PC-3 (cell line): ENCODE measurements around the gene RAB20. TPM values are rescaled to one million over a fixed set of nuclear protein-coding genes. Genes with fewer than 3 reads are reported as not detected.

Experiments used
- ATAC-seq: fragments of 200-7000 bp; cut with Tn5 transposase; 2 replicates; pipeline ENCODE4 v1.9.1; 2020; ENCODE audit warnings: mild to moderate bottlenecking, moderate library complexity
- BruUV-seq: library from RNA; stranded (reverse); fragments of 400-500 nt; replicated peaks from 2 replicates; lab custom pipeline; 2021; lab: Mats Ljungman, UMichigan
- CTCF ChIA-PET: fragments of 300-600 bp; sonication (Branson Sonifier 250); formaldehyde crosslinking; loops from one replicate; lab custom pipeline; 2022; ENCODE audit warnings: antibody characterized with exemption; lab: Charles Lee
- POLR2A ChIA-PET: fragments of 300-600 bp; sonication (Branson Sonifier 250); formaldehyde crosslinking; loops from one replicate; lab custom pipeline; 2022; ENCODE audit warnings: antibody characterized with exemption; ENCODE audit not compliant: unreplicated experiment; lab: Charles Lee
- DNase-seq: peaks from one replicate; pipeline ENCODE4 v3.0.0-alpha.2; 2015
- H2AFZ ChIP-seq: fragments of 300-600 bp; sonication (generic); 2 replicates; pipeline ENCODE4 v1.6.0; 2016; ENCODE audit warnings: antibody characterized with exemption, low read length
- H3F3A ChIP-seq: fragments of 300-600 bp; sonication (generic); one replicate; pipeline ENCODE4 v1.6.0; 2017; ENCODE audit warnings: antibody characterized with exemption, low read length, control low read depth, mild to moderate bottlenecking; ENCODE audit not compliant: unreplicated experiment
- H3K27ac ChIP-seq: fragments of 300-600 bp; sonication (generic); 2 replicates; pipeline ENCODE4 v1.5.1; 2016; ENCODE audit warnings: mild to moderate bottlenecking, low read length
- H3K27me3 ChIP-seq: fragments of 300-600 bp; sonication (generic); 2 replicates; pipeline ENCODE4 v1.6.1; 2016; ENCODE audit warnings: low read length, mixed read lengths
- H3K36me3 ChIP-seq: fragments of 300-600 bp; sonication (generic); 2 replicates; pipeline ENCODE4 v1.6.1; 2016; ENCODE audit warnings: low read depth, mixed run types, low read length, mixed read lengths
- H3K4me1 ChIP-seq: fragments of 300-600 bp; sonication (generic); 2 replicates; pipeline ENCODE4 v1.5.1; 2016; ENCODE audit warnings: low read length; ENCODE audit not compliant: insufficient read depth
- H3K4me2 ChIP-seq: fragments of 300-600 bp; sonication (generic); 2 replicates; pipeline ENCODE4 v1.6.0; 2016; ENCODE audit warnings: low read length
- H3K4me3 ChIP-seq: fragments of 300-600 bp; sonication (generic); 2 replicates; pipeline ENCODE4 v1.5.1; 2016; ENCODE audit warnings: mild to moderate bottlenecking, low read length, mixed read lengths
- H3K79me2 ChIP-seq: fragments of 300-600 bp; sonication (generic); 2 replicates; pipeline ENCODE4 v1.6.1; 2017; ENCODE audit warnings: low read length, mixed read lengths
- H3K9ac ChIP-seq: fragments of 300-600 bp; sonication (generic); 2 replicates; pipeline ENCODE4 v1.6.0; 2016; ENCODE audit warnings: mild to moderate bottlenecking, low read length
- H3K9me2 ChIP-seq: fragments of 300-600 bp; sonication (generic); replicated peaks from 2 replicates; pipeline ENCODE4 v1.6.1; 2016; ENCODE audit warnings: mixed run types, low read length, mixed read lengths
- H3K9me3 ChIP-seq: fragments of 300-600 bp; sonication (generic); 2 replicates; pipeline ENCODE4 v1.6.1; 2016; ENCODE audit warnings: low read length, mixed read lengths
- H4K20me1 ChIP-seq: fragments of 300-600 bp; sonication (generic); 2 replicates; pipeline ENCODE4 v1.6.1; 2016; ENCODE audit warnings: low read length, mixed read lengths
- CTCF ChIP-seq: fragments of 300-600 bp; sonication (generic); conservative IDR thresholded peaks from 2 replicates; pipeline ENCODE4 v1.5.1; 2017; ENCODE audit warnings: antibody characterized with exemption, low read depth, mild to moderate bottlenecking, low read length
- EZH2 ChIP-seq: fragments of 300-600 bp; sonication (generic); IDR thresholded peaks from one replicate; pipeline ENCODE4 v1.6.1; 2017; ENCODE audit warnings: antibody characterized with exemption, mild to moderate bottlenecking, low read length; ENCODE audit not compliant: unreplicated experiment
- EZH2phosphoT487 ChIP-seq: fragments of 300-600 bp; sonication (generic); IDR thresholded peaks from 2 replicates; pipeline ENCODE4 v1.6.1; 2018; ENCODE audit warnings: mild to moderate bottlenecking, antibody characterized with exemption, low read length, borderline replicate concordance
- intact Hi-C: fragments of 100-400 bp; cut with micrococcal nuclease; formaldehyde crosslinking; loops from 2 replicates; pipeline ENCODE4 v1.9.0; 2023
- total RNA-seq: library from RNA; depleted of rRNA; stranded (reverse); fragments of >200 nt; gene quantifications from 2 replicates; pipeline ENCODE4 v1.2.3, GENCODE V29; 2014

RAB20 gene
- total RNA-seq, 1 experiment from 2014 or later, result 22.9 TPM

GRCh38 chr13:110551284-110551683 lies 10.2 kb downstream of the RAB20 start:
- intact Hi-C loops, result no loop called here
- ChIA-PET POLR2A (no interaction called here), CTCF (no interaction called here)

GRCh38 chr13:110549795-110550160 lies 11.7 kb downstream of the RAB20 start:
- H2AFZ ChIP-seq, result no peak overlapping the region
- H3K36me3 ChIP-seq, result no peaks in the 10 kb centered on the region
- H3K27ac ChIP-seq, result no peak overlapping the region
- POLR2A ChIA-PET, result no interaction called here
- DNase-seq (no peak), ATAC-seq (no peak)
- H3K4me1 ChIP-seq, result peaks cover 23% of the 10 kb centered on the region
- H3K27me3 ChIP-seq, result no peaks in the 10 kb centered on the region
- TF ChIP-seq EZH2phosphoT487 (no peak), EZH2 (no peak), CTCF (no peak)
- BruUV-seq, result no TSS peak
- no peak overlapping the region for H3K9ac ChIP-seq
- H3K9me3 ChIP-seq, result no peaks in the 10 kb centered on the region
- intact Hi-C loops, result loop anchor here (5.0 kb wide), 2 partner anchors 47 to 92 kb away; no protein-coding TSS in a partner anchor
- no peaks in the 10 kb centered on the region for H3F3A ChIP-seq
- no peak overlapping the region for H3K4me3 ChIP-seq
- peaks cover 13% of the 10 kb centered on the region; the same call in 1 of the 2 replicates for H4K20me1 ChIP-seq
- no peak overlapping the region for H3K4me2 ChIP-seq
- CTCF ChIA-PET, result no interaction called here
- peaks cover 62% of the 10 kb centered on the region for H3K79me2 ChIP-seq
- H3K9me2 ChIP-seq, result no peaks in the 10 kb centered on the region

More at GRCh38 chr13:110551284-110551683, 10.2 kb downstream of the RAB20 start:
- Histone ChIP-seq H3K9me2 (no peaks in the 10 kb centered on the region), H3K27ac (no peak overlapping the region), H3K4me3 (no peak overlapping the region), H3K27me3 (no peaks in the 10 kb centered on the region), H3F3A (no peaks in the 10 kb centered on the region), H3K9ac (no peak overlapping the region), H3K79me2 (peaks cover 62% of the 10 kb centered on the region), H3K9me3 (no peaks in the 10 kb centered on the region), H4K20me1 (peaks cover 10% of the 10 kb centered on the region; the same call in 1 of the 2 replicates), H3K36me3 (no peaks in the 10 kb centered on the region), H3K4me1 (peaks cover 19% of the 10 kb centered on the region), H3K4me2 (no peak overlapping the region), H2AFZ (no peak overlapping the region)
- no peak for TF ChIP-seq EZH2
- TF ChIP-seq EZH2phosphoT487, result no peak
- TF ChIP-seq CTCF, result no peak
- ATAC-seq, result no peak
- no TSS peak for BruUV-seq
- no peak for DNase-seq
